AG04450 (cell line): ENCODE data around the gene KDM4F. TPM values are rescaled to one million over a fixed set of nuclear protein-coding genes. Genes with fewer than 3 reads are reported as not detected.

Experiments
- CTCF ChIA-PET: fragments of 300-600, 350-600 bp; formaldehyde crosslinking; extraction: SDS; loops from one replicate; lab custom pipeline; 2022; ENCODE audit warnings: antibody characterized with exemption, inconsistent platforms; lab: Charles Lee
- POLR2A ChIA-PET: fragments of 350-600 bp; formaldehyde crosslinking; extraction: SDS; loops from one replicate; lab custom pipeline; 2021; ENCODE audit warnings: antibody characterized with exemption, inconsistent platforms; lab: Yijun Ruan, JAX
- DNase-seq: peaks from one replicate; pipeline ENCODE4 v3.0.0-alpha.2; 2011; ENCODE audit warnings: low read depth, low spot score
- H3K27ac ChIP-seq: one replicate; pipeline ENCODE4 v1.5.1; 2012; ENCODE audit warnings: low read depth, low read length, control low read depth
- H3K27me3 ChIP-seq: one replicate; pipeline ENCODE4 v1.6.0; 2012; ENCODE audit warnings: low read length; ENCODE audit not compliant: control insufficient read depth, insufficient read depth
- H3K4me3 ChIP-seq: 2 replicates; pipeline ENCODE4 v1.5.1; 2011; ENCODE audit warnings: mild to moderate bottlenecking, low read depth, low read length, control low read depth
- H3K9me3 ChIP-seq: 2 replicates; pipeline ENCODE4 v1.5.1; 2012; ENCODE audit warnings: low read length; ENCODE audit not compliant: control insufficient read depth, insufficient read depth
- polyA plus RNA-seq: library from polyadenylated mRNA; depleted of rRNA; stranded (reverse); fragments of >200 nt; gene quantifications from 2 replicates; pipeline ENCODE4 v1.2.3, GENCODE V29; 2011
- TF ChIP-seq, protein P1 (sequence below): IDR thresholded peaks from 2 replicates; pipeline ENCODE4 v1.5.1; 2011; ENCODE audit warnings: low read depth, low read length, control low read depth, inconsistent platforms

Gene KDM4F
- polyA plus RNA-seq, 1 experiment: not detected

DNA sequence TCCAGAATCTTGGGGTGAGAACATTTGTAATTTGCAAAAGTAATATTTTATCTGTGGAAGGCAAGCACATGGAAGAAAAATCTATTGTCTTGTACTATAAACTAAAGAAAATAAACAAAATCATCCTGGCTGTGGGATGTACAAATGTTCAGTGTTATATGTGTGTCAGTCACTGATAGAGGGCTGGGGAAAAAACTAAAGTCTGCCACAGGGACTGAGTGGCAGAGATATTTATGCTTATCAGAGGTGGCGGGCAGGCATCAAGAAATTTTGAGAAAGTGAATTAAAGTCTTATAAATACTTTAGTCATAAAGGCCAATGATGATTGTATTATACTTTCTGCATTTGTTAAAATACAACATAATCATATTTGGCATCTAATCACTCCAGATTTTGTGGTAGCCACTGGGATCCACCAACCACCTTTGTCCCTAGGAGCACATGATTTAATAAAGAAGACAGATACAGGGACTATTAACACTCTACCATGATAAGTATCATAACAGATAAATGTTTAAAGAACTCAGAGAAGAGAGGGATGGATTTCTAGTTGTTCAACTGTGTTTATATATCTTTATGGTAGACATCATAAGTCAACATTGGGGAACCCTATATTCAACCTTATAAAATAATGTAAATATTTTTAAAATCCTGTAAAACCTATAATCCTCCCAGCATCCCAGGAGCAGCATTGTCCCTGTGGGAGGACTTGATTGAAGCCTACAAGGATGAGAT, 37.8 kb downstream of the KDM4F start:
- no peaks in the 10 kb centered on the region for H3K27me3 ChIP-seq
- TF ChIP-seq, protein P1, sequence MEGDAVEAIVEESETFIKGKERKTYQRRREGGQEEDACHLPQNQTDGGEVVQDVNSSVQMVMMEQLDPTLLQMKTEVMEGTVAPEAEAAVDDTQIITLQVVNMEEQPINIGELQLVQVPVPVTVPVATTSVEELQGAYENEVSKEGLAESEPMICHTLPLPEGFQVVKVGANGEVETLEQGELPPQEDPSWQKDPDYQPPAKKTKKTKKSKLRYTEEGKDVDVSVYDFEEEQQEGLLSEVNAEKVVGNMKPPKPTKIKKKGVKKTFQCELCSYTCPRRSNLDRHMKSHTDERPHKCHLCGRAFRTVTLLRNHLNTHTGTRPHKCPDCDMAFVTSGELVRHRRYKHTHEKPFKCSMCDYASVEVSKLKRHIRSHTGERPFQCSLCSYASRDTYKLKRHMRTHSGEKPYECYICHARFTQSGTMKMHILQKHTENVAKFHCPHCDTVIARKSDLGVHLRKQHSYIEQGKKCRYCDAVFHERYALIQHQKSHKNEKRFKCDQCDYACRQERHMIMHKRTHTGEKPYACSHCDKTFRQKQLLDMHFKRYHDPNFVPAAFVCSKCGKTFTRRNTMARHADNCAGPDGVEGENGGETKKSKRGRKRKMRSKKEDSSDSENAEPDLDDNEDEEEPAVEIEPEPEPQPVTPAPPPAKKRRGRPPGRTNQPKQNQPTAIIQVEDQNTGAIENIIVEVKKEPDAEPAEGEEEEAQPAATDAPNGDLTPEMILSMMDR: no peak
- H3K27ac ChIP-seq: no peak overlapping the region
- no peak overlapping the region for H3K4me3 ChIP-seq
- no peak for DNase-seq
- H3K9me3 ChIP-seq: no peaks in the 10 kb centered on the region; the same call in 1 of the 2 replicates
- ChIA-PET POLR2A (no interaction called here), CTCF (no interaction called here)

DNA sequence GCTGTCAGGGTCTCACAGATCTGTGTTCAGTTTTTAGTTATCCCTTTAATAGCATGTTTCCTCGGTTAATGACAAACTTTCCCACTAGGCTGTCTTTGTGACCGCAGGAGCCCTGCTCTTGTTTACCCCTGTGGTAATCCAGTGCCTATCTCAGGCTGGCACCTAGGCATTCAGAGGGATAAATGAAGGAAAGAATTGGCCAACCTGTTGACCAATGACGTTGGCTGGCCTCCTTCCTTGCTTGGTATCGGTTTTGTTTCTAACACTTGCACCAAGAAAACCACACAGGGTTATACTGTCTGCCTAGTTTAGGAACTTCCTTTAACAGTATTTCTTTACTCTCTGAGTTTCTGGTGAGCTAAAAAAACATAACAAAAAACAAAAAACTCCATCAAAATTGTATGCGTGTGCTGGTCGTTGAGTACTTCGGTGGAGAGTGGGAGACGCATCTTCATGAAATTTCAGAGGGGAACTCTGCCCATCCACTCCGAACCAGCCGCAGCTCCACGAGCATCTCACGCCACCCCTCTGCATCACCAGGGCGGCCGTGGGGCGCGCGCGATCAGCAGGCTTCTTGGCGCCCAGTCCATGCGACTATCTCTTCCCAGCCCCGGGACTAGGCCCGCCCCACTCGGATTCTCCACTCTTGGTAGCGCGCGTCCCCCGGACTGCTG, 39.9 kb downstream of the KDM4F start:
- CTCF ChIA-PET: interaction anchor here (0.6 to 2.8 kb wide), 4 partner anchors 13 to 570 kb away, joined by 3 to 11 read pairs (median 10); no protein-coding TSS in a partner anchor
- Histone ChIP-seq H3K27ac (peak overlapping the region; percentile 48), H3K9me3 (no peaks in the 10 kb centered on the region; the same call in 1 of the 2 replicates), H3K27me3 (no peaks in the 10 kb centered on the region), H3K4me3 (peak overlapping the region; percentile 69)
- no peak for DNase-seq
- TF ChIP-seq, protein P1: no peak
- POLR2A ChIA-PET: interaction anchor here (0.7 to 2.2 kb wide), 3 partner anchors 8 to 58 kb away, joined by 3 to 12 read pairs (median 4); no protein-coding TSS in a partner anchor

DNA sequence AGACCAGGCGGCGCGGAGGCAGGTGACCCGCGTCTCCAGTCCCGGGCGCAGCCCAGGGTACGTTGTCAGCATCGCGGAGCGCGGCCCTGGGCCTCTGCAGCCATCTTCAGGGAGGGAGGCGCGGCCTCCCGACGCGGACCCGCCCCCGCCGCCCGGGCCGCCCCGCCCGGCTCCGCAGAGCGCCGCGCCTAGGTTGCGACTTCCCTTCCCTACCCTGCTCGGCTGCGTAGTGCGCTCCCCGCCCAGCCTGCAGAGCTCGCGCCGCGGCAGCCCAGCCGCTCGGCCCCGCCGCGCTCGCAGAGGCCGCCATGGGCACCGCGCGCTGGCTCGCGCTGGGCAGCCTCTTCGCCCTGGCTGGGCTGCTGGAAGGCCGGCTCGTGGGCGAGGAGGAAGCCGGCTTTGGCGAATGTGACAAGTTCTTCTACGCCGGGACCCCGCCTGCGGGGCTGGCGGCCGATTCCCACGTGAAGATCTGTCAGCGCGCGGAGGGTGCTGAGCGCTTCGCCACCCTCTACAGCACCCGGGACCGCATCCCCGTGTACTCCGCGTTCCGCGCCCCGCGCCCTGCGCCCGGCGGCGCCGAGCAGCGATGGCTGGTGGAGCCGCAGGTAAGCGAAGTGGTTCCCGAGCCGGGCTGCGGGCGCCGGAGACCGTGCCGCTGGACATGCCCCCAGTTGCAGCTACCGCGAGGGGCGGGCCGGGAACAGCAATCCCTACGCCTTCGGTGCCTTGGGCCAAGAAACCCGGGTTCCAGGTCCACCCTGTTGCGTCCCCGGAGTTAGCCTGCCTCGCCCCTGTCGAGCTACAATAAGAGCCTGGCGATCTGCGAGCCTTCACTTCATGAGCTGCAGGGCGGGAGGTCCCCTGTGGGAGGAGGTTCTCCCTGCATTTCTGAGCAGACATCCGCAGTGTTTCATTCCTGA, 40.7 kb downstream of the KDM4F start, which contains the start of gene ENDOD1:
TSS of gene ENDOD1 (plus strand) at position 227 of the 923 bp plus-strand sequence. CDS start at position 309, 82 bp downstream.
- Histone ChIP-seq H3K27me3 (no peaks in the 10 kb centered on the region), H3K4me3 (peak within 1 kb of the TSS; percentile 69), H3K27ac (peak within 1 kb of the TSS; percentile 48), H3K9me3 (no peaks in the 10 kb centered on the region; the same call in 1 of the 2 replicates)
- TF ChIP-seq, protein P1: 0 out of 2 replicates have a peak, but pooled peaks have one; percentile 9
- DNase-seq: no peak
- ChIA-PET CTCF (interaction anchor here (0.9 to 2.8 kb wide), 12 partner anchors 10 to 674 kb away, joined by 3 to 11 read pairs (median 6); partner anchors contain the start of gene SRSF8), POLR2A (interaction anchor here (0.5 to 2.2 kb wide), 7 partner anchors 10 to 1374 kb away, joined by 3 to 12 read pairs (median 3); partner anchors contain the start of gene MED17)

DNA sequence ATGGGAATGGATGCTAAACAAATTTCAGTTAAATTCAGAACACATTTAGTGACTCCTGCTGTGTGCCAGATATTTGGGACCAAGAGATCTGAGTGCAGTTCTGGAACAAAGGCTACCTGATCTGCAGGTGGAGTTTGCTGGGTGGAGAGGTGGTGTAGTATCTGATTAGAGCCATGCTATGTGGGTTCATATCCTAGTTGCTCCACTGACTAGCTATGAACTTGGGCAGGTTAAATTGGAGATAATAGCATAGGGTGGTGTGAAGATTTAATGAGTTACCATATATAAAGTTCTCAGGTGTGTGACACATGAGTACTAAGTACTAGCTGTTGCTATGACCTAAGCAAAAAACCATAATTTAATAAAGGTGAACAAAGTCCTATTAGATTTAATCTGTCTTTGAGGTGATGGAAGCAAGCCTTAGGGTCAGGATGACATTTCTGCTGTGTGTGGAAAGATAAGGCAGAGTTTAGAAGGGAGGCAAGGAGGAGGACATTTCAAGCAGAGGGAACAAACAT, 42.5 kb downstream of the KDM4F start:
- DNase-seq: no peak
- TF ChIP-seq, protein P1: no peak
- ChIA-PET POLR2A (no interaction called here), CTCF (interaction anchor here (0.6 to 2.7 kb wide), 4 partner anchors 17 to 1371 kb away, joined by 3 to 9 read pairs (median 6); no protein-coding TSS in a partner anchor)
- Histone ChIP-seq H3K4me3 (no peak overlapping the region), H3K27ac (no peak overlapping the region), H3K27me3 (no peaks in the 10 kb centered on the region), H3K9me3 (no peaks in the 10 kb centered on the region; the same call in 1 of the 2 replicates)
